Occipital lobe (tissue), 2 donors: ENCODE measurements around the gene C7orf33. TPM values are rescaled to one million over a fixed set of nuclear protein-coding genes. Genes with fewer than 3 reads are reported as not detected.
"Not testable (repeated sequence)": the region's sequence is repeated elsewhere in the genome, so short reads cannot be mapped to it uniquely, and the experiment has no call there.

ENCODE experiments used
- DNase-seq: peaks from one replicate; lab custom pipeline; 2025; lab: John Stamatoyannopoulos, UW
- total RNA-seq: library from RNA; depleted of rRNA; stranded (reverse); fragments of >200 nt; gene quantifications from one replicate; pipeline ENCODE4 v1.2.3, GENCODE V29; 2014

The C7orf33 gene
- total RNA-seq, 1 donor from 2014 or later, result not detected

DNA sequence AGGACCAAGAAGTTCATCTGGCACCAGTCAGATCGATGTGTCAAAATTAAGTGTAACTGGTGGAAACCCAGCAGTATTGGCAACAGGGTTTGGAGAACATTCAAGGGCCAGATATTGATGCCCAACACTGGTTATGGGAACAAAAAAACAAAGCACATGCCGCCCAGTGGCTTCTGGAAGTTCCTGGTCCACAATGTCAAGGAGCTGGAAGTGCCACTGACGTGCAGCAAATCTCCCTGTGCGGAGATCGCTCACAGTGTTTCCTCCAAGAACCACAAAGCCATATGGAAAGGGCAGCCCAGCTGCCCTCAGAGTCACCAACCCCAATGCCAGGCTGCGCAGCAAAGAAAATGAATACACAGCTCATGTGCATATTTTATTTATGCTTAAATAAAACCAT, 10.1 kb upstream of the C7orf33 start:
- no peak for DNase-seq

DNA sequence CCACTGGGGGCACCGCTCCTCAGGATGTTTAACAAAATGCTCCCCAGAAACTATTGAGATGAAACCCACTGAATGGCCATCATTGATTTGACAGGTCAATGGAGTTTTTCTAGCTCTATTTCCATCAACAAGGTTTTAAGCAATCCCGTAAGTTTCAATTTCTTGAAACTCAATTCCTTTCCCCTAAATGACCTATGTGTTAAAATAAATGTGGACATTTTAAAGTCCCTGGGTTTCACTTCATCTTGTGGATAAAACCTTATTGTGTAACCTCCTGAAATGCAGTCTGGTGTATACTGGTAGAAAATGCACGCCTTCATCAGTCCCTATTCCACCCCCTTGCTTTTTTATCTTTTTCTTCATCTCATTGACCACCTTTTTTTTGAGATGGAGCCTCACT, 8.9 kb upstream of the C7orf33 start:
- DNase-seq, result no peak

DNA sequence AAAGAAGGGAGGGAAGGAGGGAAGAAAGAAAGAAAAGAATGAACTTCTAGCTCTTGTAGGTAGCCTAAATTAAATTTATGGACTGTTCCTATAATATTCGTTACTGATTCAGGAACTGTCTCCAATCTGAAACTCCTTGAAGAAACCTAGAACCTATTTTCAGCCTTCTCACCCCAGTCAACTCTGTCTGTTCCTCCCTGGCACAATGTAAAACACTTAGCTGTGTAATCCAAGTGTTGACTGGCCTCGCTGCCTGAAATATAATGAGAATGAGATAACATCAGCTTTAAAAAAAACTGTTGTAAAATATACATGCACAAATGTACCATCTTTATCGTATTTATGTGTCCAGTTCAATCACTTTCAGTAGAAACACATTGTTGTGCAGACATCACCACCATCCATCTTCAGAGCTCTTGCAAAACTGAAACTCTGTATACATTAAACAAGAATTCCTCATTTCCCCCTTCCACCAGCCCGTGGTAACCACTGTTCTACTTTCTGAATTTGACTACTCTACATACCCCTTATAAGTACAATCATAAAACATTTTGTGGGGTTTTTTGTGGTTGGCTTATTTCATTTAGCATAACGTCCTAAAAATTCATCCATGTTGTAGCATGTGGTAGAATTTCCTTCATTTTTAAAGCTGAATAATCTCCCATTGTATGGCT, 6.3 kb upstream of the C7orf33 start:
- no peak for DNase-seq

DNA sequence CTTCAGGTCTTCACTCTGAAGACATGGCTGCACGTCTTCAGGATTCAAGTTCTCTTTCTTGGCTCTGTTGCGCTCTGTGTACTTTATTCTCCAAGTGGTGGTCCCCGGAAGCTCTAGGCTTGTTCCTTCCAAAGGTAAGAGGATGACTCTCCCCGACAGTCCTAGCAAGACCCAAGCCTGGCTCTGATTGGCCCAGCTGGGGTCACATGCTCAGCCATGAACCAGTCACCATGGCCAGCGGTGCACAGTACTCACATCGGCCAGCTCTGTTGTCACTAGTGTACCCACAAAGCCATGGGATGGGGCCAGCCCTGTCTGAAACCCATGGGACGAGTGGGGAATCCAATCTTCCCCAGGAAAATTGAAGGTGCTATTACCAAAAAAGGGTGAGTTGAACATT, 5.2 kb upstream of the C7orf33 start:
- no peak for DNase-seq

DNA sequence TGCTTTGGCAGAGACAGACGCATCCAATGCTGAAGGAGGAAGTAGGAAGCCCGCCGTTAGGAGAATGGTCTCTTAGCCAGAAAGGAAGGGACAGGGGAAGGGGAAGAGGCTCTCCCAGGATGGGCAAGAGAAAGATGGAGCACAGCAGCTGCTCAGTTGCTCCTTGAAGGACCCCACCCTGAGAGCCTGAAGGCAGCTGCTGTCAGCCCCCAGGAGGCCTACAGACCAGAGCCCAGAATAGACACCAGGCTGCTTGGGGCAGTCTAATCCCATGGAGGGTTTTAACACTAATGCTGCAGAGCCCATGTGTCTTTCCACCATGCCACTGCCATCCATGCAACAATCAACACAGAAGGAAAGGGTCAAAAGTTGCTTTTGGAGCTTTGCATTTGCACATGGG, 3.5 kb upstream of the C7orf33 start:
- no peak for DNase-seq

DNA sequence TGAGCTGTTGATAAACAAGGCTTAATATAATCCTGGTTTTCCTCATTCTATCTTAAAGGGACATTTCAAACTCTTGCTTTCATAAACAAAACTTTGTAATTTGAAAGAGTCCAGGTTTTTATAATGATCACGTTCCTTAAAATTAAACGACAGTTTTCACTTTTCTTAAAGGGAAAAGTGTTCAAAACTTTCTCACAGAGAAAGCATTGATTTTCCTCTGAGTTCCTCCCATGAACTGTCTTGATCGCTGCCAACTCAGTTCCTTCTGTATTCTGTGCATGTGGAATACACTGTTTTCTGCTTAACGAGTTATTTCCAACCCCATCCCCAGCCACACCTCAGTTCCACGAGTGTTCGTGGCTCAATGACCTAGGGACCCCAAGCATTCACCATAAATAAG, 2.4 kb upstream of the C7orf33 start:
- DNase-seq, result no peak

DNA sequence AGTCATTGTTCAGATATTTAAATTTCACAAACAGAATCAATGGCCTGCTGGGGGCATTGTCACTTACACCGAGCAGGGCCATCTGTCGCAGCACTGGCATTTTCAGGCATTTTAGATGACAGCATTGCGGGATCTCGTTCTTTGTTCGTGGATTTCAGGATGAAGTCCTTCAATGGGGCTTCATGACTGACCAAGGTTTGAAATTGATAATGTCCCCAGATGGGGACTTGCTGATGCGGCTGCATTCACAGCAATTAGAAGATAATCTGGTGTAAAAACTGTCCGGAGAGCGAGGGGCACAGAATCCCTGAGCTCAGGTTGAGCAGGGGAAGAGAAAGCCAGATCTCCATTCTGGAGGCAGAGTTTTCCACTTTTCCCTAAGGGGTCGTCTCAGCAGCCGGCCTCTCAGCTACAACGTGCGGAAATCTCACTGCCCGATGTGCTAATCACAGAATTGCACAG, 1.9 kb upstream of the C7orf33 start:
- no peak for DNase-seq

DNA sequence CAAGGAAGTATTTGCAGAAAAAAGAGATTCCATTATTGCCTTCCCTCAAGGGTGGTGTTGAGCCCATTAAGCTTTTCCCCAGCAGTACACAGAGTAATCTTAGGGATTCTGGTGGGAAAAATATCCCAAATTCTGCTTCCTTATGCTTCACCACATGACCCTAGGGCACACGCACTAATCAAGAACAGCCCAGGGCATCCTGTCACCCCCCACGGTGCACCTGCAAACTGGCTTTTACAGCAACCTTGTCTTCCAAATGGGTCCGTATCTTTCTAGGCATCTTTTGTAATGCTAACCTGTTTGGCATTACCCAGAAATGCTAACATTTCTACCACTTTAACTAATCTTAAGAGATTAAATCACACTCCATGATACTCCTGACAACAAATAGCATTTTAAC, 926 bp upstream of the C7orf33 start:
- no peak for DNase-seq

DNA sequence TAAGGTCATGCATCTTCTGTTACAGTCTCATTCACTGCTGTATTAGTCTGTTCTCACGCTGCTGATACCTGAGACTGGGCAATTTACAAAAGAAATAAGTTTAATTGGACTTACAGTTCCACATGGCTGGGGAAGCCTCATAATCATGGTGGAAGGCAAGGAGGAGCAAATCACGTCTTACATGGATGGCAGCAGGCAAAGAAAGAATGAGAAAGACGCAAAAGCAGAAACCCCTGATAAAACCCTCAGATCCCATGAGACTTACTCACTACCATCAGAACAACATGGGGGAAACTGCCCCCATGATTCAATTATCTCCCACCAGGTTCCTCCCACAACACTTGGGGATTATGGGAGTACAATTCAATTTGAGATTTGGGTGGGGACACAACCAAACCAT, 5.8 kb downstream of the C7orf33 start:
- DNase-seq, result not testable (repeated sequence)

DNA sequence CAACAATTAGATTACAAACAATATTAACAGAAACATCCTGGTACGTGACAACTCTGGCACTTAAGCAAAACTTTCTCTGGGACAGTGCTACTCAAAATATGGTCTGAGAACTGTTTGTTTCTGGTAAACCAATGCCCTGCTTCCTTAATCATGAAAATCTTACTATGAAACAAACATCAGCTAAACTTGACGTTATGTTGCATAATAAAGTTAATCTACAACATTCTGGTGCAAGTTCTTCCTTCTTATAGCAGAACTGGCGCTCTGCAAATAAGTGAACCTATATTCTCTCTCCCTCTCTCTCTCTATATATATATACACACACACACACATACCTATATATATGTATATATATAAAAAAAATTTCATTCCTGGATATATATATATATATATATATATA, 7.8 kb downstream of the C7orf33 start:
- no peak for DNase-seq

DNA sequence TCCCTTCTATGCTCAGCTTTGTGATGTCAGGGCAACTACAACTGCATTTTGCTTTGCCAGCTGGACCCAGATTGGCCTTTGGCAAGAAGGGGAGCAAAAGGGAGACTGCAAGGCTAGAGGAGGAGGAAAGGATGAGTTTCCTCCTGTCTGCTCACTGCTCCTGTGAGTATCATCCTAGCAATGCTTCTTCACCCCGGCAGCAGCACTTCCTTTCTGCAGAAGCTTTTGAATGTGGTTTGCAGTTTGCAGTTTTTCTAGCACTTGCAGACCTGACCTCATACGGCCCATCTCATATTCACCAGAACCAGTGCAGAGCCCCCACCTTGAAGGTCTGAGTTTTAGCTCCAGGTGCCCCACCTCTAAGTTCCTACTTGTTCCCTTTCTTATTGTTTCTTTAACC, 14.8 kb downstream of the C7orf33 start:
- DNase-seq, result no peak

DNA sequence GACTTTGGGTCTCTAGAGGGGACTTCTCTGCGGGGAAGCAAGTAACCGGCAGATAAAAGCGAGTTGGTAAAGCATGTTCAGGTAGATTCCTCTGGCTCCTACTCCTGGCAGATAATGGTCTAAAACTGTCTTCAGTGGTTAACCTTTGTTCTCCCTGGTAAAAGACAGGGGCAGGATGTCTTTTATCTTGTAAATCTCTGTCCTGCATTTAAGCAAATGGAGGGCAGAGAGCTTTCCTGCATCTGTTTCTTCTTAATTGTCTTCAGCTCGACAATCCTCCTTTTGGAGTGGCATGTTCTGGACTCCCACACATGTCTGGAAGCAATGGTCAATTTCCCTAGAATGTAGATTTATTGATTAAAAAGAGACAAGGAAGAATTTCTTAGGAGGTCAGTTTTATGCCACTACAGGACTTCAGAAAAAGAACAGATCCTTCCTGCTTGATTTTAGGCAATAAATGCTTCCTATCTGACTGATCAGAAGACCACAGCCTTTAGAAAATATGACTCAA, 16.6 kb downstream of the C7orf33 start:
- no peak for DNase-seq

DNA sequence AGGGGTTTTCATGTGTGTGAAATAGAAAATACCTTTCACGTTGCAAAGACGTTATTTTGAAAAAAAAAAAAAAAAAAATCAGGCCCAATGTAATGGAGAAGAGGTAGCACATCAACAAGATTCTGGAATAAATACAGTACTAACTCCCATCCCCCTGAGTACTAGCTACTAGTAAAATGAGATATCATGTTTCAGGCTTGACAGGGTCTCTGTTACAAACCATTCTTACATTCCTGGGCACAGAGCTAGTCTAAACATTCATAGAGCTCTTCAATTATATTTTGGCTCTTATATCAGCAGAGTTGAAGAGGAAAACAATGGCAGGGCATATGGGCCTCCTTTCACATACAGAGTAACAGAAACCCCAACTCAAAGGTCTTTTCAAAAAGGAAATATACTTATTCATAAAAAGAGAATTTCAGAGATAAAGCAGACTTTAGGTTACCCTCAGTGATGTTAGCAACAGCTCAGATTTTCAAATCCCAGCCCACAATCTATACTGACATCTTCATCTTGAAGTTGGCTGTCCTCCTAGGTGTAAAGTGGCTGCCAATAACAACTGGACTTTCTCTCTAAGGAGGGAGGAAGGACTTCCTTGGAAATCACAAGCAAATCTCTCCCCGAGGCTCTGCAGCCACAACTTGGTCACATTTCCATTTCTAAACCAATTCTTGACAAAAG, 18.6 kb downstream of the C7orf33 start:
- DNase-seq, result no peak

DNA sequence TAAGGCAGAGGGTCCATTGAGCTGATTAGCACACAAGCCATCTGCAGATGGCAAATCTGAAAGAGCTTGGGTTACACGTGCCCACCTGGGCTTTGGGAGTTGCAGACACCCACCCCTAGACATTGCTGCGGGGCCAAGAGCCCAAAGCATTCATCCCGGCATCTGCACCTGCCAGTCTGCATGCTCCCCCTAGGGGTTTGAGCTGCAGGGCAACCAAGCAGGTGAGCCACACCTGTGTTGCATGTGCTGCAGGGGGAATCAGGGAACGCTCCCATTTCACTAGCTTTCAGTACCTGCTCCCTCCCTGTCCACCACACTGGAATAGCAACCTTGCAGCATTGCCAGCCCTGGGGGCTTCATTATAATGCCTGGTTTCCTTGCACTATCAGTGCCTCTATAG, 21.1 kb downstream of the C7orf33 start:
- no peak for DNase-seq

DNA sequence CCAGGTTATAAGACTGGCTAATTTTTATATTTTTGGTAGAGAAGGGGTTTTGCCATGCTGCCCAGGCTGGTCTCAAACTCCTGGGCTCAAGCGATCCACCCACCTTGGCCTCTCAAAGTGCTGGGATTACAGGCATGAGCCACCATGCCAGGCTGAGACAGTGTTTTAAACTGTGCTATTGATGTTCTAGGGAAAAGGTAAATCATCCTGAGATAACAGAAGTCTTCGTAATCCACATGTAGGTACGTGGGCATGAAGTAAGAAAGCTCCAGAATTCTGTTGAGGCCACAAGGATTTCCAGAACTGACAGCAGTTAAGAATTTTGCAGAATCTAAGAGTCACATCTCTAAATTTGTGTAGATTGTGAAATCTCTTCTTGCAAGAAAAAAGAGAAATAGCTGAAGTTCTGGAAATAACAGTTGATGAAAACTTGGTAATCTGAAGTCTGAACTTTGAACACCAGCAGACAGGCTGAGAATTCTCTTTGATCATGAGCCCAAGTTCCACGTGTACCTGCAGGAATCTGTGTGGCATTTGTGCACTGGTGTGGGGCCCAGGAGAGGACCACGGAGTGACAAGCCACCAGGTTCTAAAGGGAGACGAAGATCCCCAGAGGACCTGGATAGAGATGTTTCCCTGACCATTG, 24.6 kb downstream of the C7orf33 start:
- no peak for DNase-seq

DNA sequence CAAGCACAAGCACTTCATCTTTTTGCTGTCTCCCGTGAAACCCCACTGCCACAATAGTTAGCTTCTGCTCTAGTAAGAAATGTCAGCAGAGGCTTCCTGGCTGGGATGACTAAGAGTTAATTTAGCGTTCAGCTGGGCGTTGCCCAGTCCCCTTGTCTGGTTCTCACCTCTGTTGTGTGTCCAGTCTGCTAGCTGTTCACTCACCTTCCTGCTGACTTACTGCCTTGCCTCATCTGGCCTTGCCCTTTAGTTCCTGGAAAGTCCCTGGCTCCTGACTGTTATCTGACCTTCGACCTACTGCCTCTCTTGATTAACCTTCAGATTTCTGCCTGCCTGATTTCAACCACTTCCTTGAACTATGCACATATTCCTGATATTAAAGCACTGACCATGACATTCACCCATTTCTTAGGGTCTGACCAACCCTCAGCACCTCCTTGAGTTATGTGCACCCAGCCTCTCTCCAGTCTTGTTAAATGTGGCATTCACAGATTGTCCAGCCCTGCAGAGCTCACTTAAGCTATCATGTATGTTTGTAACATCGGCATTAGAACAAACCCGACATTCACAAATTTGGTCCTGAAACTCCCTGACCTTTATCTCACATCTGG, 30.3 kb downstream of the C7orf33 start:
- no peak for DNase-seq

DNA sequence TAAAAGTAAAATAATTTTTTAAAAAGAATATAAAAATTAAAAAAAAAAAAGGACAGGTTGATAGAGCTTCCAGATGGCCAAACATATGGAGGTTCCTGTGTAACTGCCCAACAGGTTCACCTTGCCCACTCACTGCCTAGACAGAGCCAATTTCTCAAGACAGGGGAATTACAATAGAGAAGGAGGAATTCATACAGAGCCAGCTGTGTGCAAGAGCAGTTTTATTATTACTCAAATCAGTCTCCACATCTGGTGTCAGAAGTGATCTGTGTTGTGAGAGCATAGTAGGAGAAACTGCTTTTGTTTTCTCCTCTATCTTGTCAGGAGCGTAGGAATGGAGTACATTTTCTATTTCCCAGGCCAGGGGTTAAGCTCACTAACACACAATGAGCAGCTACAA, 31.0 kb downstream of the C7orf33 start:
- no peak for DNase-seq

DNA sequence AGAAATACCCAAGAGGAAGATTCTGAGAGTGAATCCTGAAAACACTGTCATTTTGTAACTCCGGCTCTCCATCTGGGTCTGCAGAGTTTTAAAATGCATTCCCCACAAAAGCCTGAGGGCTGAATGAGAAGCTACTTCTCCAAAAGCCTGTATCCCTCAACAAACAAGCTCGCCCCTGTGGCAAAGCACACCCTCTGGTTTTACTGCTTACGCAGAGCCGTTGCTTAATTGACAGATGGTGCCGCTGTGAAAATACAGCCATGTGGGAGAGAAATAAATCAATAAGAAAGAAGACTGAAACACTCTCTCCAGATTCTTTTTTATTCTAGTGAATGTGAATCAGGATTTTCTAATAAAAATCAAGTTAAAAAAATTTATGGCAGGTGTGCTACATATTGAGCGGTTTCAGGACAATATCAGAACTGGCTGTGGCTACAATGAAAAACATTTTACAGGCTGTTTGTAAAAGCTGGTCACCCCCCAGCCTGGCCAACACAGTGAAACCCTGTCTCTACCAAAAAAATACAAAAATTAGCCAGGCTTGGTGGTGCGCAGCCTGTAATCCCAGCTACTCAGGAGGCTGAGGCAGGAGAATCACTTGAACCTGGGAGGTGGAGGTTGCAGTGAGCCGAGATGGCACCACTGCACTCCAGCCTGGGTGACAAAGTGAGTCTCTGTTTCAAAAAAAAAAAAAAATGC, 32.5 kb downstream of the C7orf33 start:
- DNase-seq, result no peak

DNA sequence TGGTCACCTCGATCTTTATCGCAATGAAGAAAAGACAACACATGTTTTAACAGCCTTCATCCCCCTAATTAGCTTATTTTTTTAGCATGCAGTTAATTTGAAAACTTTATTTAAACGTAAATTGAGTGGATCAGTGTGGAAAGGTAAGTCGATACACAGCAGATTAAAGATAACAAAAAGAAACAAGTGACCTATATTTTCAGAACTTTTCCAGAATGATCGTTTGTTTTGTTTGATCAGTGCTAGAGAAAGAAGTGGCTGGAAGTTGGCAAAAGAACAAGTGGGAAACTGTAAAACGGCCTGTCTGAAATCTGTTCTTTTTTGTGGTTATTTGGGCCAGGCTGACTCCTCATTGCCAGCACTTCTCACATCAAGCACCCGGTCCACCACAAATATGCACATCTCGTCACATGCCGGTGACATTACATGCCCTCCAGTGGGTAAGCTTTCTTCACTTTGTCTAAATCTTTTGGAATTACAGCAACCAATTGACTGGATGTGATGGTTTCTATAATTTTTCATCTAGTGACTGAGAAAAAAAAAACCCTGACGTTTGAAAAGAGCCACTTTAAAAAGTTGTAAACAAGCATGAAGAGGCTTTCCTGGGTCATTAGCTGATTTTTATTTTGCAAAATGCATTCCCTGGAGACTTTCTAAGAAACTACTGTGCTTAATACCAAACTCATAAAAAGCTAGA, 33.2 kb downstream of the C7orf33 start:
- DNase-seq, result no peak

DNA sequence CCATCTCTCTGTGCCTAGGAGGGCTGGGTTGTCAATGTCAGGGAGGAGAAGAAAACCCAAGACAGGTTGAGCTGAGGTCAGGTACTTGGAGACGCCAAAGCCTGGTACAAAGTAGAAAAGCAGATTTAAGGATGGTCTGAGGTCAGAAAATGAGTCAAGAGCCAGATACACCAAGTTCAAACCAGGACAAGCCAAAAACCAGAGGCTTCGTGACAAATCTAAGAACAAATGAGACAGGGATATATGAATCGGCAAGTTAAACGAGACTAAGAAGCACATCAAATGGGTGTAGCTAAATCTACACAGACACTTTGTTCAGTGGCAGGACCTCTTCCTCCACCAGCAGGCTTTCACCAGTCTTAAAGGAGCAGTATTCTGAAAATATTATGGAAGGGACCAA, 34.2 kb downstream of the C7orf33 start:
- no peak for DNase-seq

DNA sequence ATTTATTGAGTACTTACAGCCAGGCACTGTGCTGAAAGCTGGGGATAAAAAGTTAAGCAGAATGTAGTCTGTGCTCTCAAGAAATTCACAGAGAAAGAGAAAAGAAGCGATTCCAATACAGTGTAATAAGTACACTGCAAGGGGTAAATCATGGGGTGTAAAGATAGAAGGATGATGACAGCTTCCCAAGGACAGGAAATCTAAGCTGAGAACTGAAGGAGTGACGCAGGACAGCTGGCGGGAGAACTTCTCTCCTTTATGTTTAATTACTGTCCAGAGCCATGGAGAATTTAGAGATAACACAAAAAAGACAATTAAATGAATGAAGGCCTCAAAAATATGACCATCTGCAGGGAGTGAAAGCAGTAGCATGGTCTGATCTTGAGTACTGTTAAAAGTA, 34.8 kb downstream of the C7orf33 start:
- DNase-seq, result no peak
